22Rv1 (cell line): Measurements from ENCODE around the gene SLC30A4.

ENCODE experiments used
- H3K27ac ChIP-seq: fragments of 450-650 bp; 2 replicates; pipeline ENCODE4 v1.5.1; 2017
- ZFX ChIP-seq: fragments of 450-650 bp; IDR thresholded peaks from 2 replicates; pipeline ENCODE4 v1.6.1; 2017; ENCODE audit warnings: antibody characterized with exemption, borderline replicate concordance
- TF ChIP-seq, protein P1 (sequence below): fragments of 450-650 bp; IDR thresholded peaks from 2 replicates; pipeline ENCODE4 v1.5.1; 2017; ENCODE audit warnings: mild to moderate bottlenecking

Gene SLC30A4

DNA sequence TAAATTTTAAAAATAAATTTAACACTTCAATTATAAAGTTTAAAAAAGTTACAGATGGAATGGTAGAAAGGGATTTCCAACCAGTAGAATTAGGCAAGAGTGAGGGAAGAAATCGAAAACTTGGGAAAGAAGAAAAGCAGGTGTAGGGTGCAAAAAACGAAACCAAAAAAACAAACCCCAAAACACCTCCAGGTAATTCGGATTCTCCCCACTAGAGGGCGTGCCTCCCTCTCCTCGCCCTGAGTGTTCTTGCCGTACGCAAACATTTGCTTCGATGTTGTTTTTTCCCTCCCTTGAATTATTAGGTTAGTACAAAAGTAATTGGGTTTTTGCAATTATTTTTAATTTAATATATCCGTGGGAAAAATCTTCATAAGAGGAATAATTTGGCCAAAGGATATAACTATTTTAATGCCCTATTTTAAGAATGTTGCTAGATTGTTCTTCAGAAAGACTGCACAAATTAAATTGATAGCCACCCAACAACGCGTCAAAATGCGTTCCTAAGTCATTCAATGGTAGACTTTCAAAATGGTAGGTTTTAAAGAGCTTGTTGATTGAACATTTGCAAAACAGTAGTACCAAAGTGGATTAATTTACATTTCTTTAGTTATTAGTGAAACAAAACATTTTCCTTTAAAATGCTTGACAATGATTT, 63.7 kb downstream of the SLC30A4 start:
- no peak for TF ChIP-seq ZFX
- TF ChIP-seq, protein P1, sequence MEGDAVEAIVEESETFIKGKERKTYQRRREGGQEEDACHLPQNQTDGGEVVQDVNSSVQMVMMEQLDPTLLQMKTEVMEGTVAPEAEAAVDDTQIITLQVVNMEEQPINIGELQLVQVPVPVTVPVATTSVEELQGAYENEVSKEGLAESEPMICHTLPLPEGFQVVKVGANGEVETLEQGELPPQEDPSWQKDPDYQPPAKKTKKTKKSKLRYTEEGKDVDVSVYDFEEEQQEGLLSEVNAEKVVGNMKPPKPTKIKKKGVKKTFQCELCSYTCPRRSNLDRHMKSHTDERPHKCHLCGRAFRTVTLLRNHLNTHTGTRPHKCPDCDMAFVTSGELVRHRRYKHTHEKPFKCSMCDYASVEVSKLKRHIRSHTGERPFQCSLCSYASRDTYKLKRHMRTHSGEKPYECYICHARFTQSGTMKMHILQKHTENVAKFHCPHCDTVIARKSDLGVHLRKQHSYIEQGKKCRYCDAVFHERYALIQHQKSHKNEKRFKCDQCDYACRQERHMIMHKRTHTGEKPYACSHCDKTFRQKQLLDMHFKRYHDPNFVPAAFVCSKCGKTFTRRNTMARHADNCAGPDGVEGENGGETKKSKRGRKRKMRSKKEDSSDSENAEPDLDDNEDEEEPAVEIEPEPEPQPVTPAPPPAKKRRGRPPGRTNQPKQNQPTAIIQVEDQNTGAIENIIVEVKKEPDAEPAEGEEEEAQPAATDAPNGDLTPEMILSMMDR = peak; percentile 93
- no peak overlapping the region for H3K27ac ChIP-seq

DNA sequence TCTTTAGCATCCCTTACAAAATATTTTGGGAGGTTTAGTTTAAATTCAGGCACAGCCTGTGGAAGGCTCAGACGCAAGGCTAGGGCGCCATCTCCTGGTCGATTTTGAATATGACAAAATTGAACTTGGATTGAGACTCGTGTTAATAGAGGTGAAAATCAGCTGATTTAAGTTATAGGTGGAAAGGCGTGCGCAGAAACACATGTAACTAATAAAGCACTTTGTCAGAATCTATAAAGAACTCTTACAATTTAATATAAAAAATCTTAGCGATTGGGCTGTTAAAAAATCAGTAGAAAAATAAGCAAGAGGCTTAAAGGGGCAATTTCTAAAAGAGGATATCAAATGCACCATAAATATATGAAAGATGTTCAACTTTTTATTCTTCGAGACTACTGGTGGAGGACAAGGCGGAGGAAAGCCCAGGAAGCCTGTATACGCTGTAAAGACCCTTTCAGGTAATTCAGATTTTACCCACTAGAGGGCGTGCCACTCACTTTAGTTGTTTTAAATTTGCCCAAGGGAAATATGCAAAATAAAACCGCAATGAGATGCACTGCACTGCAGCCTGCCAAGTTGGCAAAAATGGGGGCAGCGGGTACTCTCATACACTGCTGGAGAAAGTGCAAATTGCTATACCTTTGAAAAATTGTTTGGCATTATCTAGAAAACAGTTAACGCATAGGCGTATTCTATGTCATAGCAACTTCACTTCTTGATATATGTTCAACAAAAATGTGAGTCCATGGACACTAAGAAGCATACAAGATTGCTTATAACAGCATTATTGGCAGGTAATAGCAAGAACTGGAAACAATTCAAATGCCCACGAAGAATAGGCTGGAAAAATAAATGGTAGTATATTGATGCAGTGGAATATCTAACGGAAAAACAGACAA, 64.7 kb downstream of the SLC30A4 start:
- H3K27ac ChIP-seq = peak overlapping the region; percentile 49

DNA sequence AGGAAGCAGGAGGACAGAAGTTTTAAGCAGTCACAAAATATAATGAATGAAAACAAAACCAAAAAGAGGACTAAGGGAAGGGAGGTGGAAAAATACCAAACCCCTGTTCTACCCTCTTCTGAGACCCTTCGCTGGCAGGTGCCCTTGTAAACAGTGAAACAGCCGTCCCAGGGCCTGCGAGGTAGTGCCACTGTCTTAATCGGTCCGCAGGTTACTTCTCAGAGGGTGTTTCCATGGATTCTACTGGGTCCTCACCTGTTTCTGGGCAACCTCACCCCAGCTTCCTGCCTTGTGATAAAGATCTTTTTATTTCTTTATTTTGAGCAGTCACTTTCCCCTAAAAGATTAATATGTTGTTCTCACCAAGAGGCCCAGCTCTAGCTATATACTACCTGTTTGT, 65.3 kb downstream of the SLC30A4 start:
- TF ChIP-seq, protein P1 = no peak
- TF ChIP-seq ZFX = no peak
- H3K27ac ChIP-seq = peak overlapping the region; percentile 49; the same call in 1 of the 2 replicates

More for the DNA sequence above, 64.7 kb downstream of the SLC30A4 start:
- TF ChIP-seq, protein P1 = peak; percentile 85
- no peak for TF ChIP-seq ZFX

DNA sequence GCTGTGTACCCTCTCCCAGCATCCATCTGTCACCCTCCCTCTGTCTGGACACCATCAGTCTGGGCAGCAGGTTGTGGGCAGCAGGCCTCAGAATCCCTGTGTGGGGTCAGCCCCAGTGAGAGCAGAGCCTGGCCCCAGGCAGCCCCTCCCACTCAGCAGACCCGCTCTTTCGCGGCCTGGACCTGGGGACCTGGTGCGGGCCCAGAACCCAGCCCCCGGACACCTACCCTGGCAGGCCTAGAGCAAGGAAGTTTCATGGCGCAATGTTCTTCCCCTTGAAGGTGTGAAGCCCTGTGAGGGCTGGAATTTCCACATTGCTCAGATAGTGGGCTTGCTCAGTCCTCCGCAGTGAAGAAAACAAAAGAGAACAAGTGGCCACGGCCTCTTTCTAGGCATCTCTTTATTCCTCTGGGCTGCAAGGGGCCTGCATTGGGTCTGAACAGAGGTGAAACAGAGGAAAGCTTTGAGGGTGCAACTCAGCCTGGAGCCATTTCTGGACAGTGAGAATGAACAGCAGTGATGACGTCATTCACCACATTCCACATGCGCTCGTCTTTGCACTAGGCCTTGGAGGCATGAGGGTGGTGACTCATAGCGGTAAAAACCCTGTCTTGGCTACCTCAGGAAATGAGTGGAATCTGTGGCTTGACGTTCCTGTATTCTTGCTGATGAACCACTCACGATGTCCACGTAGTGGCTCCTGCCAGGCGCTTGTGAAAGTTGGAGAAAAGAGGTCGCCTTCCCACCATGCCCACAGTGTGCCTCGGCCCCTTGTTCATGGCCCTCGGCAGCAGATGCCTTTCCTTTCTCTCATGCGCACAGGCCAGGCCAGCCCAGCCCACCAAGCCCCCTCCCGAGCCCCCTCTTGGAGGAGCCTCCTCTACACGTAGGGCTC, 66.1 kb downstream of the SLC30A4 start:
- TF ChIP-seq ZFX = no peak
- TF ChIP-seq, protein P1 = no peak
- no peak overlapping the region for H3K27ac ChIP-seq

DNA sequence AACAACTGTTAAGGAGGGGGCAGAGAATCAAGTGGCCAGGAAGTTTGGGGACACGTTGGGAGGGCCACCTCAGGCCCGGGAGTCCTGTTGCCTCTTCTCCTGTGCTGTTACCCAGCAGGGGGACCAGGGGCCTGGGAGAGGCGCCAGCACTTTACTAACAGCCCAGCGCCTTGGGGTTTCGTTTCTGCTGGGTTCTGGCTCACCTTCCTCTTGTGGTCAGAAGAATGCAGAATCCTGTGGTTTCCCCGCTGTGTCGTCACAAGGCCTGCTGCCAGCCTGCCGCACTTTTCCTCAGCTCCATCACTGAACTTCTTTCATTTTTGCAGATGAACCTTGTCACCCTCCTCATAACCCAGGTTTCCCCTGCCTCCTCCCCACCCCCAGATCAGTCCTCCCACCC, 67.7 kb downstream of the SLC30A4 start:
- no peak overlapping the region for H3K27ac ChIP-seq
- TF ChIP-seq, protein P1 = no peak
- TF ChIP-seq ZFX = no peak

DNA sequence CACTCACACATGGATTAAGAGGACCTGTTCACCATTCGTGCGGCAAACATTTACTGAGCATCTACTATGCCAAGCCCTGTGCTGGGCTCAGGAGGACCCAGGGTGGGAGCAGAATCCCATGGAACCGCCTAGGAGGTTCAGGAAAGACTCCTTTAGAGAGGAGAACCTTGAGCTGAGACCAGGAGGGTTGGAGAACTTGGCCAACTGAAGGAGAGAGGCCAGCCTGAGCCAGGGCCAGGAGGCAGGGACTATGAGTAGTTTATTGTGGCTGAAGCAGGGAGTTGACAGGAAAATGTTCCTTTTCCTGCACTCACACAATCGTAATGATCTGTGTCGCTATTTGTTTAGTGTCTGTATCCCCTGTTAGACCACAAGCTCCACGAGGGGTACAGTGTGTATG, 71.3 kb downstream of the SLC30A4 start:
- no peak overlapping the region for H3K27ac ChIP-seq
- no peak for TF ChIP-seq ZFX
- TF ChIP-seq, protein P1 = no peak
